Effector memory CD8-positive, alpha-beta T cell (primary cell): ENCODE measurements around the gene COPS6.
"Not testable (repeated sequence)": the region's sequence is repeated elsewhere in the genome, so short reads cannot be mapped to it uniquely, and the experiment has no call there.

ENCODE experiments used
- ATAC-seq: fragments of 150-1000 bp; cut with Tn5 transposase; replicated peaks from 2 replicates; pipeline ENCODE4 v1.10.0; 2021; ENCODE audit warnings: mild to moderate bottlenecking, moderate library complexity
- DNase-seq, 3 experiments: peaks; one replicate each; pipeline ENCODE4 v3.0.0; 2021
- H3K27ac Mint-ChIP-seq, 2 donors: one replicate each; pipeline ENCODE4 v1.8.0; 2022; ENCODE audit warnings: mild to moderate bottlenecking in 2 of 2, mixed read lengths in 2 of 2, moderate library complexity in 2 of 2
- H3K27me3 Mint-ChIP-seq, 2 donors: one replicate each; pipeline ENCODE4 v1.8.0; 2022; ENCODE audit warnings: mixed read lengths in 2 of 2
- H3K36me3 Mint-ChIP-seq: one replicate; pipeline ENCODE4 v1.8.0; 2022; ENCODE audit warnings: mild to moderate bottlenecking, moderate library complexity, mixed read lengths; ENCODE audit not compliant: insufficient read depth
- H3K4me1 Mint-ChIP-seq, 2 donors: one replicate each; pipeline ENCODE4 v1.8.0; 2022; ENCODE audit warnings: low read depth in 2 of 2, mixed read lengths in 2 of 2
- H3K4me3 Mint-ChIP-seq, 2 donors: one replicate each; pipeline ENCODE4 v1.8.0; 2022; ENCODE audit warnings: mild to moderate bottlenecking in 2 of 2, mixed read lengths in 2 of 2, moderate library complexity in 2 of 2
- H3K9me3 Mint-ChIP-seq, 2 donors: one replicate each; pipeline ENCODE4 v1.8.0; 2022; ENCODE audit warnings: mixed read lengths in 2 of 2

Gene COPS6

GRCh38 chr7:100119072-100119969 lies 30.6 kb downstream of the COPS6 start, which contains the start of the genes CNPY4 and TAF6:
TSS of gene CNPY4 (plus strand) at chr7:100119634. CDS start at chr7:100119745, 111 bp downstream.
TSS of gene TAF6 (minus strand) at chr7:100119358. CDS start at chr7:100114209, 5,149 bp downstream.
- H3K9me3 Mint-ChIP-seq = no peaks in the 10 kb centered on the region
- peak; percentile 93 to 94 (median 93) for DNase-seq
- peak within 1 kb of the TSS; percentile 99 for H3K27ac Mint-ChIP-seq
- peak; percentile 75 for ATAC-seq
- peaks cover 32% of the 10 kb centered on the region for H3K36me3 Mint-ChIP-seq
- H3K27me3 Mint-ChIP-seq = no peaks in the 10 kb centered on the region
- peak within 1 kb of the TSS; percentile 98 to 99 for H3K4me3 Mint-ChIP-seq
- H3K4me1 Mint-ChIP-seq = peaks cover 22 to 26% of the 10 kb centered on the region in 2 donors

GRCh38 chr7:100119970-100120732 lies 31.4 kb downstream of the COPS6 start:
- Mint-ChIP-seq H3K27me3 (no peaks in the 10 kb centered on the region), H3K4me1 (peaks cover 26% of the 10 kb centered on the region in 2 donors), H3K9me3 (no peaks in the 10 kb centered on the region), H3K4me3 (peak overlapping the region; percentile 98 to 99), H3K27ac (peak overlapping the region; percentile 99), H3K36me3 (peaks cover 30% of the 10 kb centered on the region)
- DNase-seq (peak; percentile 59 to 74 (median 68)), ATAC-seq (peak; percentile 63)

GRCh38 chr7:100120733-100121036 lies 31.9 kb downstream of the COPS6 start:
- ATAC-seq (no peak), DNase-seq (no peak)
- H3K4me3 Mint-ChIP-seq = peak overlapping the region; percentile 98 to 99
- peak overlapping the region; percentile 99 for H3K27ac Mint-ChIP-seq
- H3K36me3 Mint-ChIP-seq = peaks cover 31% of the 10 kb centered on the region
- H3K9me3 Mint-ChIP-seq = no peaks in the 10 kb centered on the region
- no peaks in the 10 kb centered on the region for H3K27me3 Mint-ChIP-seq
- H3K4me1 Mint-ChIP-seq = peaks cover 28 to 29% of the 10 kb centered on the region in 2 donors

- Mint-ChIP-seq H3K4me1 (peaks cover 33 to 34% of the 10 kb centered on the region in 2 donors), H3K27ac (peak overlapping the region in 1 of 2 donors; percentile 35)
Observed at GRCh38 chr7:100122067-100122466, 33.3 kb downstream of the COPS6 start.

GRCh38 chr7:100122568-100122967 lies 33.8 kb downstream of the COPS6 start:
- DNase-seq (no peak), ATAC-seq (no peak)
- no peak overlapping the region for H3K4me3 Mint-ChIP-seq
- H3K4me1 Mint-ChIP-seq = peaks cover 33 to 34% of the 10 kb centered on the region in 2 donors
- H3K9me3 Mint-ChIP-seq = no peaks in the 10 kb centered on the region
- peak overlapping the region in 1 of 2 donors; percentile 35 for H3K27ac Mint-ChIP-seq
- peaks cover 47% of the 10 kb centered on the region for H3K36me3 Mint-ChIP-seq
- H3K27me3 Mint-ChIP-seq = no peaks in the 10 kb centered on the region

More at GRCh38 chr7:100122067-100122466, 33.3 kb downstream of the COPS6 start:
- ATAC-seq (no peak), DNase-seq (no peak)
- Mint-ChIP-seq H3K4me3 (no peak overlapping the region), H3K27me3 (no peaks in the 10 kb centered on the region), H3K36me3 (peaks cover 45% of the 10 kb centered on the region), H3K9me3 (no peaks in the 10 kb centered on the region)

- no peak for ATAC-seq
- H3K9me3 Mint-ChIP-seq = no peaks in the 10 kb centered on the region
- DNase-seq = no peak
- peak overlapping the region; percentile 75 to 98 for H3K27ac Mint-ChIP-seq
- H3K4me1 Mint-ChIP-seq = peaks cover 26 to 28% of the 10 kb centered on the region in 2 donors
- H3K36me3 Mint-ChIP-seq = peaks cover 39% of the 10 kb centered on the region
- H3K4me3 Mint-ChIP-seq = peak overlapping the region in 1 of 2 donors; percentile 52
- no peaks in the 10 kb centered on the region for H3K27me3 Mint-ChIP-seq
Observed at GRCh38 chr7:100124301-100125230, 35.8 kb downstream of the COPS6 start.

- no peaks in the 10 kb centered on the region for H3K9me3 Mint-ChIP-seq
Observed at GRCh38 chr7:100126239-100126930, 37.6 kb downstream of the COPS6 start.

GRCh38 chr7:100126931-100127865 lies 38.4 kb downstream of the COPS6 start, which contains the start of gene MBLAC1:
TSS of gene MBLAC1 (plus strand) at chr7:100126967. CDS start at chr7:100127396, 429 bp downstream.
- Mint-ChIP-seq H3K4me3 (peak within 1 kb of the TSS; percentile 96 to 99), H3K4me1 (peaks cover 17 to 21% of the 10 kb centered on the region in 2 donors), H3K27ac (peak within 1 kb of the TSS; percentile 98 to 100), H3K27me3 (no peaks in the 10 kb centered on the region), H3K36me3 (peaks cover 30% of the 10 kb centered on the region), H3K9me3 (no peaks in the 10 kb centered on the region)
- DNase-seq = peak; percentile 91 to 95 (median 92)
- peak; percentile 81 for ATAC-seq

More at GRCh38 chr7:100126239-100126930, 37.6 kb downstream of the COPS6 start:
- ATAC-seq (no peak), DNase-seq (no peak)
- H3K4me1 Mint-ChIP-seq = peaks cover 14 to 21% of the 10 kb centered on the region in 2 donors
- peak overlapping the region; percentile 98 to 100 for H3K27ac Mint-ChIP-seq
- no peaks in the 10 kb centered on the region for H3K27me3 Mint-ChIP-seq
- H3K36me3 Mint-ChIP-seq = peaks cover 30% of the 10 kb centered on the region
- peak overlapping the region; percentile 96 to 99 for H3K4me3 Mint-ChIP-seq

GRCh38 chr7:100127866-100128636 lies 39.3 kb downstream of the COPS6 start:
- DNase-seq (peak in 1 of 3 experiments; percentile 10), ATAC-seq (no peak)
- Mint-ChIP-seq H3K36me3 (peaks cover 28% of the 10 kb centered on the region), H3K27ac (peak overlapping the region; percentile 26 to 54), H3K4me1 (peaks cover 22 to 24% of the 10 kb centered on the region in 2 donors), H3K4me3 (peak overlapping the region; percentile 96 to 99), H3K27me3 (no peaks in the 10 kb centered on the region), H3K9me3 (no peaks in the 10 kb centered on the region)

- H3K4me3 Mint-ChIP-seq = peak overlapping the region; percentile 96 to 99
- no peaks in the 10 kb centered on the region for H3K27me3 Mint-ChIP-seq
- DNase-seq = no peak
- H3K4me1 Mint-ChIP-seq = peaks cover 22 to 24% of the 10 kb centered on the region in 2 donors
- ATAC-seq = no peak
- peaks cover 23% of the 10 kb centered on the region for H3K36me3 Mint-ChIP-seq
- no peaks in the 10 kb centered on the region for H3K9me3 Mint-ChIP-seq
- peak overlapping the region in 1 of 2 donors; percentile 54 for H3K27ac Mint-ChIP-seq
Observed at GRCh38 chr7:100128637-100128963, 39.8 kb downstream of the COPS6 start.

- not testable (repeated sequence) for H3K27ac Mint-ChIP-seq, H3K4me3 Mint-ChIP-seq, H3K9me3 Mint-ChIP-seq, H3K27me3 Mint-ChIP-seq, DNase-seq, ATAC-seq
- peaks cover 20% of the 10 kb centered on the region for H3K36me3 Mint-ChIP-seq
- peaks cover 17 to 22% of the 10 kb centered on the region in 2 donors for H3K4me1 Mint-ChIP-seq
Observed at GRCh38 chr7:100130220-100130607, 41.4 kb downstream of the COPS6 start.
